ENCODE data around the gene MCM9. TPM values are rescaled to one million over a fixed set of nuclear protein-coding genes. Genes with fewer than 3 reads are reported as not detected.
A peak's percentile ranks its signal among the peaks of the same experiment; 100 is the strongest.

Gene MCM9
- total and polyA plus RNA-seq, 2 of the 13 experiments (the other 11 are each of a cell fraction or from before 2014, with no cell fraction given), result 3.8 to 17.2 TPM

DNA sequence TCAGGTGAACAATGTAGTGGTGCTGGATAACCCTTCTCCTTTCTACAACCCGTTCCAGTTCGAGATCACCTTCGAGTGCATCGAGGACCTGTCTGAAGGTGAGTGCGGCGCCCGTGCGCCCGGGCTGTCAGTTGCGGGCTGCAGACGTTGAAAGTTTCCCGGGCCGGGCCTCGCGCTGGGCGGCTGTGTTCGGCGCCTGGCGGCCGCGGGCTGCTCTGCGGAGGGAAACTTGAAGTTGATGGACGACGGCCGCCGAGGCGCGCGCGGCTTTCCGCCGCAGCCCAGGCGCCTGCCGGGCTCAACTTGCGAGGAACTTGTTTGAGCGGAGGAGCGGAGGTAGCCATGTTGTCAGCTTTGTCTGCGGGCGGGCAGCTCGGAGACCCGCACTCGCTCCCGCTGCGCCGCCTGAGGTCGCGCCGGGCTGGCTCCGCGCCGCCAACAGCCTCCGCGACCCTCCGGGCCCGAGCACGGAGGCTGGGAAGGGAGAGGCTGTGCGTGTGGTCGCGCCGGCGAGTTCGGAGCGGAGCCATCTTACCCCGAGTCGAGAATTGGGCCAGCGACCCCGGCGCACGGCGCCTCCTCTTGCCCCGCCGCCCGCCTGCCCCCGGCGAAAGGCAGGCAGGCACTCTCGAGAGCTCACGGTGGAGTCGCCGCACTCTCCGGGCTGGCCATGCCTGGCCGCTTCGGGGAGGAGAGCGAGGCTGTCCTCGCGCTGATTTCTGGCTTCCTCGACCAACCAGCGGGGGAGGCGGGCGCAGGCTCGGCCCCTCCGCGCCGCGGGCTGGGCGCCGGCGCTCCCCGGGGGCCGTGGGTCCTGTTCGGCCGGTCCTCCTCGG lies 40.3 kb downstream of the MCM9 start (continued):
- TF ChIP-seq, protein P1, sequence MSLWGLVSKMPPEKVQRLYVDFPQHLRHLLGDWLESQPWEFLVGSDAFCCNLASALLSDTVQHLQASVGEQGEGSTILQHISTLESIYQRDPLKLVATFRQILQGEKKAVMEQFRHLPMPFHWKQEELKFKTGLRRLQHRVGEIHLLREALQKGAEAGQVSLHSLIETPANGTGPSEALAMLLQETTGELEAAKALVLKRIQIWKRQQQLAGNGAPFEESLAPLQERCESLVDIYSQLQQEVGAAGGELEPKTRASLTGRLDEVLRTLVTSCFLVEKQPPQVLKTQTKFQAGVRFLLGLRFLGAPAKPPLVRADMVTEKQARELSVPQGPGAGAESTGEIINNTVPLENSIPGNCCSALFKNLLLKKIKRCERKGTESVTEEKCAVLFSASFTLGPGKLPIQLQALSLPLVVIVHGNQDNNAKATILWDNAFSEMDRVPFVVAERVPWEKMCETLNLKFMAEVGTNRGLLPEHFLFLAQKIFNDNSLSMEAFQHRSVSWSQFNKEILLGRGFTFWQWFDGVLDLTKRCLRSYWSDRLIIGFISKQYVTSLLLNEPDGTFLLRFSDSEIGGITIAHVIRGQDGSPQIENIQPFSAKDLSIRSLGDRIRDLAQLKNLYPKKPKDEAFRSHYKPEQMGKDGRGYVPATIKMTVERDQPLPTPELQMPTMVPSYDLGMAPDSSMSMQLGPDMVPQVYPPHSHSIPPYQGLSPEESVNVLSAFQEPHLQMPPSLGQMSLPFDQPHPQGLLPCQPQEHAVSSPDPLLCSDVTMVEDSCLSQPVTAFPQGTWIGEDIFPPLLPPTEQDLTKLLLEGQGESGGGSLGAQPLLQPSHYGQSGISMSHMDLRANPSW (CRISPR knock-in tag; IDR thresholded peaks at IDR 0.05; ENCODE audit: borderline replicate concordance), result peak; percentile 45; the same call in 1 of the 2 replicates
- TF ChIP-seq, protein P2, sequence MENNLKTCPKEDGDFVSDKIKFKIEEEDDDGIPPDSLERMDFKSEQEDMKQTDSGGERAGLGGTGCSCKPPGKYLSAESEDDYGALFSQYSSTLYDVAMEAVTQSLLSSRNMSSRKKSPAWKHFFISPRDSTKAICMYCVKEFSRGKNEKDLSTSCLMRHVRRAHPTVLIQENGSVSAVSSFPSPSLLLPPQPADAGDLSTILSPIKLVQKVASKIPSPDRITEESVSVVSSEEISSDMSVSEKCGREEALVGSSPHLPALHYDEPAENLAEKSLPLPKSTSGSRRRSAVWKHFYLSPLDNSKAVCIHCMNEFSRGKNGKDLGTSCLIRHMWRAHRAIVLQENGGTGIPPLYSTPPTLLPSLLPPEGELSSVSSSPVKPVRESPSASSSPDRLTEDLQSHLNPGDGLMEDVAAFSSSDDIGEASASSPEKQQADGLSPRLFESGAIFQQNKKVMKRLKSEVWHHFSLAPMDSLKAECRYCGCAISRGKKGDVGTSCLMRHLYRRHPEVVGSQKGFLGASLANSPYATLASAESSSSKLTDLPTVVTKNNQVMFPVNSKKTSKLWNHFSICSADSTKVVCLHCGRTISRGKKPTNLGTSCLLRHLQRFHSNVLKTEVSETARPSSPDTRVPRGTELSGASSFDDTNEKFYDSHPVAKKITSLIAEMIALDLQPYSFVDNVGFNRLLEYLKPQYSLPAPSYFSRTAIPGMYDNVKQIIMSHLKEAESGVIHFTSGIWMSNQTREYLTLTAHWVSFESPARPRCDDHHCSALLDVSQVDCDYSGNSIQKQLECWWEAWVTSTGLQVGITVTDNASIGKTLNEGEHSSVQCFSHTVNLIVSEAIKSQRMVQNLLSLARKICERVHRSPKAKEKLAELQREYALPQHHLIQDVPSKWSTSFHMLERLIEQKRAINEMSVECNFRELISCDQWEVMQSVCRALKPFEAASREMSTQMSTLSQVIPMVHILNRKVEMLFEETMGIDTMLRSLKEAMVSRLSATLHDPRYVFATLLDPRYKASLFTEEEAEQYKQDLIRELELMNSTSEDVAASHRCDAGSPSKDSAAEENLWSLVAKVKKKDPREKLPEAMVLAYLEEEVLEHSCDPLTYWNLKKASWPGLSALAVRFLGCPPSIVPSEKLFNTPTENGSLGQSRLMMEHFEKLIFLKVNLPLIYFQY (CRISPR knock-in tag; IDR thresholded peaks at IDR 0.05; ENCODE audit: borderline replicate concordance), result peak; percentile 14
- TF ChIP-seq, protein P3, sequence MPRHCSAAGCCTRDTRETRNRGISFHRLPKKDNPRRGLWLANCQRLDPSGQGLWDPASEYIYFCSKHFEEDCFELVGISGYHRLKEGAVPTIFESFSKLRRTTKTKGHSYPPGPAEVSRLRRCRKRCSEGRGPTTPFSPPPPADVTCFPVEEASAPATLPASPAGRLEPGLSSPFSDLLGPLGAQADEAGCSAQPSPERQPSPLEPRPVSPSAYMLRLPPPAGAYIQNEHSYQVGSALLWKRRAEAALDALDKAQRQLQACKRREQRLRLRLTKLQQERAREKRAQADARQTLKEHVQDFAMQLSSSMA (CRISPR knock-in tag; IDR thresholded peaks at IDR 0.05), result no peak
- no peak for TF ChIP-seq ZNF7 (CRISPR knock-in tag; IDR thresholded peaks at IDR 0.05)
- no peak for TF ChIP-seq ETV5 (CRISPR knock-in tag; IDR thresholded peaks at IDR 0.05; ENCODE audit: borderline replicate concordance)
- TF ChIP-seq, protein P4, sequence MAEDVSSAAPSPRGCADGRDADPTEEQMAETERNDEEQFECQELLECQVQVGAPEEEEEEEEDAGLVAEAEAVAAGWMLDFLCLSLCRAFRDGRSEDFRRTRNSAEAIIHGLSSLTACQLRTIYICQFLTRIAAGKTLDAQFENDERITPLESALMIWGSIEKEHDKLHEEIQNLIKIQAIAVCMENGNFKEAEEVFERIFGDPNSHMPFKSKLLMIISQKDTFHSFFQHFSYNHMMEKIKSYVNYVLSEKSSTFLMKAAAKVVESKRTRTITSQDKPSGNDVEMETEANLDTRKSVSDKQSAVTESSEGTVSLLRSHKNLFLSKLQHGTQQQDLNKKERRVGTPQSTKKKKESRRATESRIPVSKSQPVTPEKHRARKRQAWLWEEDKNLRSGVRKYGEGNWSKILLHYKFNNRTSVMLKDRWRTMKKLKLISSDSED (CRISPR knock-in tag; IDR thresholded peaks at IDR 0.05), result no peak
- TF ChIP-seq, protein P5, sequence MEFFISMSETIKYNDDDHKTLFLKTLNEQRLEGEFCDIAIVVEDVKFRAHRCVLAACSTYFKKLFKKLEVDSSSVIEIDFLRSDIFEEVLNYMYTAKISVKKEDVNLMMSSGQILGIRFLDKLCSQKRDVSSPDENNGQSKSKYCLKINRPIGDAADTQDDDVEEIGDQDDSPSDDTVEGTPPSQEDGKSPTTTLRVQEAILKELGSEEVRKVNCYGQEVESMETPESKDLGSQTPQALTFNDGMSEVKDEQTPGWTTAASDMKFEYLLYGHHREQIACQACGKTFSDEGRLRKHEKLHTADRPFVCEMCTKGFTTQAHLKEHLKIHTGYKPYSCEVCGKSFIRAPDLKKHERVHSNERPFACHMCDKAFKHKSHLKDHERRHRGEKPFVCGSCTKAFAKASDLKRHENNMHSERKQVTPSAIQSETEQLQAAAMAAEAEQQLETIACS (CRISPR knock-in tag; IDR thresholded peaks at IDR 0.05), result peak; percentile 44; the same call in 1 of the 2 replicates
- TF ChIP-seq, protein P6, sequence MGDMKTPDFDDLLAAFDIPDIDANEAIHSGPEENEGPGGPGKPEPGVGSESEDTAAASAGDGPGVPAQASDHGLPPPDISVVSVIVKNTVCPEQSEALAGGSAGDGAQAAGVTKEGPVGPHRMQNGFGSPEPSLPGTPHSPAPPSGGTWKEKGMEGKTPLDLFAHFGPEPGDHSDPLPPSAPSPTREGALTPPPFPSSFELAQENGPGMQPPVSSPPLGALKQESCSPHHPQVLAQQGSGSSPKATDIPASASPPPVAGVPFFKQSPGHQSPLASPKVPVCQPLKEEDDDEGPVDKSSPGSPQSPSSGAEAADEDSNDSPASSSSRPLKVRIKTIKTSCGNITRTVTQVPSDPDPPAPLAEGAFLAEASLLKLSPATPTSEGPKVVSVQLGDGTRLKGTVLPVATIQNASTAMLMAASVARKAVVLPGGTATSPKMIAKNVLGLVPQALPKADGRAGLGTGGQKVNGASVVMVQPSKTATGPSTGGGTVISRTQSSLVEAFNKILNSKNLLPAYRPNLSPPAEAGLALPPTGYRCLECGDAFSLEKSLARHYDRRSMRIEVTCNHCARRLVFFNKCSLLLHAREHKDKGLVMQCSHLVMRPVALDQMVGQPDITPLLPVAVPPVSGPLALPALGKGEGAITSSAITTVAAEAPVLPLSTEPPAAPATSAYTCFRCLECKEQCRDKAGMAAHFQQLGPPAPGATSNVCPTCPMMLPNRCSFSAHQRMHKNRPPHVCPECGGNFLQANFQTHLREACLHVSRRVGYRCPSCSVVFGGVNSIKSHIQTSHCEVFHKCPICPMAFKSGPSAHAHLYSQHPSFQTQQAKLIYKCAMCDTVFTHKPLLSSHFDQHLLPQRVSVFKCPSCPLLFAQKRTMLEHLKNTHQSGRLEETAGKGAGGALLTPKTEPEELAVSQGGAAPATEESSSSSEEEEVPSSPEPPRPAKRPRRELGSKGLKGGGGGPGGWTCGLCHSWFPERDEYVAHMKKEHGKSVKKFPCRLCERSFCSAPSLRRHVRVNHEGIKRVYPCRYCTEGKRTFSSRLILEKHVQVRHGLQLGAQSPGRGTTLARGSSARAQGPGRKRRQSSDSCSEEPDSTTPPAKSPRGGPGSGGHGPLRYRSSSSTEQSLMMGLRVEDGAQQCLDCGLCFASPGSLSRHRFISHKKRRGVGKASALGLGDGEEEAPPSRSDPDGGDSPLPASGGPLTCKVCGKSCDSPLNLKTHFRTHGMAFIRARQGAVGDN (CRISPR knock-in tag; IDR thresholded peaks at IDR 0.05), result peak; percentile 87
- no peak for TF ChIP-seq ZFP36L2 (CRISPR knock-in tag; IDR thresholded peaks at IDR 0.05)
- TF ChIP-seq SOX6 (IDR thresholded peaks at IDR 0.05), result no peak
- peak; percentile 36 for TF ChIP-seq SOX6 (CRISPR knock-in tag; IDR thresholded peaks at IDR 0.05)
- TF ChIP-seq, protein P7, sequence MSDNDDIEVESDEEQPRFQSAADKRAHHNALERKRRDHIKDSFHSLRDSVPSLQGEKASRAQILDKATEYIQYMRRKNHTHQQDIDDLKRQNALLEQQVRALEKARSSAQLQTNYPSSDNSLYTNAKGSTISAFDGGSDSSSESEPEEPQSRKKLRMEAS (IDR thresholded peaks at IDR 0.05), result no peak; the same call in 1 of the 2 replicates
- no peak for TF ChIP-seq ZNF839 (CRISPR knock-in tag; IDR thresholded peaks at IDR 0.05; ENCODE audit: borderline replicate concordance)
